Measurements from ENCODE around the gene OSBPL2.

The OSBPL2 gene

DNA sequence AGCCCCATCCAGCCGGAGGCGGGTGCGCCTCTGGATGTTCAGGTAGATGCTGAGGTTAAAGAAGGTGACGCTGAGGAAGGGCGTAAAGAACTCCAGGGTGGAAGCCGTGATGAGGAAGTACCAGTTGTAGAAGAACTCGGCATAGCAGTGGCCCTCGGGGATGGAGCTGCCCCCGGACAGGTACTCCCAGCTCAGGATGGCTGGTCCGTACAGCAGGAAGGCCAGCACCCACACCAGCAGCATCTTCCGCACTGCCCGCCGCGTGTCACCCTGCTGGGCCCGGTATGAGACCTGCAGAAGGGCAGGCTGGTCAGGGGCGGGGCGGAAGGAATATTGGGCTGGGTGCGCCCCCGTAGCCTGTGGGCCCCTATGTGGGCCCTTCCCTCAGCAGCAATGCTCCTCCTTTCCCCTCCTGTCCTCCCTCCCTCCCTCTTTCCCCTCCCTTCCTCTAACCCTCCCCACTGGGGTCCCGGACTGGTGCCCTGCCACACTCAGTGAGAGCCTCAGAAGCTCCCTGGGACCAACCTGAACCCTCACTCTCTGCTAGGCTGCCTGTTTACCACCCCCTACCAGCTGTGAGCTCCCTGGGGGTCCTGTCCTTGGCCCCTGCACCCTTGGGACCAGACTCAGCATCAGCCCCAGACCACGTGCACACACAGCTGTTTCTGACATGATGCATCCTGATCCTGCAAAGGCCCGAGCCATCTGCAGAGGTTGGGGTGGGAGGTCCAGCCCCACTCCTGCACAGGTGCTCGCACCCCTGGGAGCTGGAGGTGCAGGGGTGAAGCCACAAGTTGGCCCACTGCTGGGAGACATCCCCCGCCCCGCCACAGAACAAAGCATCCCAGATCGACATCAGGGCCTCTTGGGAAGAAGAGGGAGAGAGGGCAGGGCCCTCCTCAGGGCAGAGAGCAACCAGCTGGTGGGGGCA is 21.4 kb upstream of the OSBPL2 start:
- DNase-seq (ENCODE audit: low read depth, low spot score), result no peak
- no peak overlapping the region for H3K4me3 ChIP-seq (ENCODE audit: low read depth, low read length)
- TF ChIP-seq, protein P1, sequence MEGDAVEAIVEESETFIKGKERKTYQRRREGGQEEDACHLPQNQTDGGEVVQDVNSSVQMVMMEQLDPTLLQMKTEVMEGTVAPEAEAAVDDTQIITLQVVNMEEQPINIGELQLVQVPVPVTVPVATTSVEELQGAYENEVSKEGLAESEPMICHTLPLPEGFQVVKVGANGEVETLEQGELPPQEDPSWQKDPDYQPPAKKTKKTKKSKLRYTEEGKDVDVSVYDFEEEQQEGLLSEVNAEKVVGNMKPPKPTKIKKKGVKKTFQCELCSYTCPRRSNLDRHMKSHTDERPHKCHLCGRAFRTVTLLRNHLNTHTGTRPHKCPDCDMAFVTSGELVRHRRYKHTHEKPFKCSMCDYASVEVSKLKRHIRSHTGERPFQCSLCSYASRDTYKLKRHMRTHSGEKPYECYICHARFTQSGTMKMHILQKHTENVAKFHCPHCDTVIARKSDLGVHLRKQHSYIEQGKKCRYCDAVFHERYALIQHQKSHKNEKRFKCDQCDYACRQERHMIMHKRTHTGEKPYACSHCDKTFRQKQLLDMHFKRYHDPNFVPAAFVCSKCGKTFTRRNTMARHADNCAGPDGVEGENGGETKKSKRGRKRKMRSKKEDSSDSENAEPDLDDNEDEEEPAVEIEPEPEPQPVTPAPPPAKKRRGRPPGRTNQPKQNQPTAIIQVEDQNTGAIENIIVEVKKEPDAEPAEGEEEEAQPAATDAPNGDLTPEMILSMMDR (IDR thresholded peaks at IDR 0.05; ENCODE audit: low read depth, low read length), result no peak
- in situ Hi-C loops (cut with HindIII; ENCODE audit: low sequenced_read_pairs), result no loop called here

GRCh38 chr20:62217913-62218773 is 20.2 kb upstream of the OSBPL2 start:
- TF ChIP-seq, protein P1 (IDR thresholded peaks at IDR 0.05; ENCODE audit: low read depth, low read length), result no peak
- in situ Hi-C loops (cut with HindIII; ENCODE audit: low sequenced_read_pairs), result no loop called here
- H3K4me3 ChIP-seq (ENCODE audit: low read depth, low read length), result no peak overlapping the region
- DNase-seq (ENCODE audit: low read depth, low spot score), result no peak

- H3K4me3 ChIP-seq (ENCODE audit: low read depth, low read length), result no peak overlapping the region
- TF ChIP-seq, protein P1 (IDR thresholded peaks at IDR 0.05; ENCODE audit: low read depth, low read length), result no peak
- no peak for DNase-seq (ENCODE audit: low read depth, low spot score)
- in situ Hi-C loops (cut with HindIII; ENCODE audit: low sequenced_read_pairs), result no loop called here
Measured at GRCh38 chr20:62219101-62219991, 19.0 kb upstream of the OSBPL2 start.

DNA sequence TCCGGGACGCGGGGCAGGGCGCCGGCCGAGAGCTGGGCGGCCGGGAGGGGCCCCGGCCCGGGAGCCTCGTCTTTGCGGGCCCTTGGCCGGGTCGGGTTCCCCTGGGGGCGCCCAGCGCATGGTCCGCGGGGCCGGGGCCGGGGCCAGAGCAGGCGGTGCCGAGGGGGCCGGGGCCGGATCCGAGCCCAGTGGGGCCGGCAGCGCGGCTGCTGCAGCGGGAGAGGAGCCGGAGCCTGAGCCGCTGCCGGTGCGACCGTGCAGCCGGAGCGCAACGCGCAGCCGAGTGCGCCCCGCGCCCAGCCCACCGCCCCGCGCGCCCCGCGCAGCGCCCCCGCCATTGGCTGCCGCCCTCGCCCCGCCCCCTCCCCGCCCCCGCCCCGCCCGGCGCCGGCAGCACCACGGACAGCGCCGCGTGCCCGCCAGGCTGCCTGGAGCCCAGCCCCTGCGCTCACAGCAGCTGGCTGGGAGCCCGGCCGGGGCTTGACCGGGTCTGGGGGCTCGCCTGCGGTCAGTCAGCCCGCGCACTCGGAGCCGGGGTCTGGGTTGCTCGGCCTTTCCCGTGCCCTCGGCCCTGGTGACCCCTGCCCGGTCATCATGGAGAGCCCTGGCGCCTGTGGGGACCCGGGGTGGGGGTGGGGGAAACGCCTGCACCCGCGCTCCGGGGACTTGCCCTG is 18.2 kb upstream of the OSBPL2 start, which contains the start of gene HRH3:
Gene HRH3, minus strand, starts transcription at position 287 of the 674 bp plus-strand sequence. CDS start 308 bp downstream, outside the sequence.
- in situ Hi-C loops (cut with HindIII; ENCODE audit: low sequenced_read_pairs), result no loop called here
- TF ChIP-seq, protein P1 (IDR thresholded peaks at IDR 0.05; ENCODE audit: low read depth, low read length), result no peak
- H3K4me3 ChIP-seq (ENCODE audit: low read depth, low read length), result no peak within 1 kb of the TSS
- DNase-seq (ENCODE audit: low read depth, low spot score), result no peak

DNA sequence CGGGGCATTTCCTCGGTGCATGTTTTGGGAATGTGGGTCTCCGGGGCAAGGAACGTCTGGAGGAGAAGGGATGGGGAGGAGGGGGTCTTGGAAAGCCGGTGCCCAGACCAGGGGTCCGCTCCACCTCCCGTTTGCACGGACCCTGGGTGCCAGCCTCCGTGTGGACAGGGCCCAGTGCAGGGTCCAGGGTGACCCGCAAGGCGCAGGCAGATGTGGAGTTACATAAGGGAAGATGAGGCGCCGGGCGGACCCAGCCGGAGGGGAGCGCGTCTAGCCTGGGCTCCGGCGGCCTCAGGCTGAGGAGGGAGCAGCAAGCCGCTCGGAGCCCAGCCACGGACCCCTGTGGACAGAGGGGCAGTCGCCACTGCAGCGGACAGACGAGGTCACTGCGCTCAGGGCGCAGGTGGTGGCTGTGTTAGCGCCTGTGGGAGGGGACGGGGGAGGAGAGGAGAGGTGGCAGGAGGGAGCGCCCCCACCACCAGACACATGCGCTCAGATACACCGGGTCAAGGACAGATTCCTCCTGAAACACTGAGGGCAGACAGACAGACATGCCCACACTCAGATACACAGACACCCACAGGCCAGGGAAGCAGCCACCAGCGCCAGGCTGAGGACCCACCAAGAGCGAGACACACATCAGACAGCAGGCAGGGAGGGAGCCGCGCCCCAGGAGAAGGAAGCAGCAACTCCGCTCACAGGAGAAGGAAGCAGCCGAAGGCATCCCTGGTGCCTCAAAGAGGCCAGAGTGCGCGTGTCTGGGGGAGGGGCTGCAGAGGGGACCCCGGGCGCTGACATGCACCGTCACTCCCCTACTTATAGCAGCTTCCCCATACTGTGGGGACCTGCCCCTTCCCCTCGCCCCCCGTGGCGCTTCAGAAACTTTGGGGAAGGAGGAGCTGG is 17.4 kb upstream of the OSBPL2 start:
- TF ChIP-seq, protein P1 (IDR thresholded peaks at IDR 0.05; ENCODE audit: low read depth, low read length), result no peak
- in situ Hi-C loops (cut with HindIII; ENCODE audit: low sequenced_read_pairs), result no loop called here
- DNase-seq (ENCODE audit: low read depth, low spot score), result no peak
- H3K4me3 ChIP-seq (ENCODE audit: low read depth, low read length), result no peak overlapping the region

Measured in astrocyte of the spinal cord (primary cell).